AG08395 (cell line): ENCODE results near the gene OR6K2.

Experiments
- DNase-seq: peaks from one replicate; pipeline ENCODE4 v3.0.0; 2012; ENCODE audit warnings: mixed read lengths, low spot score

Gene OR6K2

GRCh38 chr1:158685085-158685484 is 15.4 kb downstream of the OR6K2 start:
- DNase-seq = no peak

GRCh38 chr1:158681606-158682005 is 18.8 kb downstream of the OR6K2 start:
- DNase-seq = no peak

GRCh38 chr1:158679289-158679688 is 21.2 kb downstream of the OR6K2 start:
- DNase-seq = no peak

- no peak for DNase-seq
Observed at GRCh38 chr1:158675563-158676323, 24.7 kb downstream of the OR6K2 start.

- no peak for DNase-seq
Observed at GRCh38 chr1:158674302-158674701, 26.1 kb downstream of the OR6K2 start.

GRCh38 chr1:158666037-158666436 is 34.4 kb downstream of the OR6K2 start:
- no peak for DNase-seq

GRCh38 chr1:158654571-158654970 is 45.9 kb downstream of the OR6K2 start:
- DNase-seq = no peak

GRCh38 chr1:158654086-158654485 is 46.4 kb downstream of the OR6K2 start:
- DNase-seq = no peak

- no peak for DNase-seq
Observed at GRCh38 chr1:158652721-158653334, 47.6 kb downstream of the OR6K2 start.
